Smooth muscle cell (in vitro differentiated cells): ENCODE results near the gene PKN1. TPM values are rescaled to one million over a fixed set of nuclear protein-coding genes. Genes with fewer than 3 reads are reported as not detected.

Experiments
- DNase-seq: peaks from one replicate; lab custom pipeline; 2025; ENCODE audit not compliant: unreplicated experiment; lab: John Stamatoyannopoulos, UW
- H2AFZ ChIP-seq: fragments of 200-600 bp; sonication (generic); 2 replicates; pipeline ENCODE4 v1.6.0; 2016; ENCODE audit warnings: antibody characterized with exemption, low read depth, mild to moderate bottlenecking
- H3F3A ChIP-seq: fragments of 200-600 bp; sonication (generic); 2 replicates; pipeline ENCODE4 v1.6.0; 2017; ENCODE audit warnings: antibody characterized with exemption, low read depth
- H3K27ac ChIP-seq: fragments of 200-600 bp; sonication (generic); 2 replicates; pipeline ENCODE4 v1.5.1; 2016; ENCODE audit warnings: low read depth, mild to moderate bottlenecking
- H3K27me3 ChIP-seq: fragments of 200-600 bp; sonication (generic); 2 replicates; pipeline ENCODE4 v1.6.1; 2016; ENCODE audit warnings: low read depth, mild to moderate bottlenecking
- H3K36me3 ChIP-seq: fragments of 200-600 bp; sonication (generic); 2 replicates; pipeline ENCODE4 v1.5.1; 2016; ENCODE audit warnings: low read depth
- H3K4me1 ChIP-seq: fragments of 200-600 bp; sonication (generic); 2 replicates; pipeline ENCODE4 v1.5.1; 2016; ENCODE audit warnings: low read depth
- H3K4me2 ChIP-seq: fragments of 200-600 bp; sonication (generic); 2 replicates; pipeline ENCODE4 v1.6.0; 2016; ENCODE audit warnings: mild to moderate bottlenecking
- H3K4me3 ChIP-seq: fragments of 200-600 bp; sonication (generic); 2 replicates; pipeline ENCODE4 v1.5.1; 2016; ENCODE audit warnings: mild to moderate bottlenecking
- H3K79me2 ChIP-seq: fragments of 200-600 bp; sonication (generic); 2 replicates; pipeline ENCODE4 v1.6.0; 2016; ENCODE audit warnings: low read depth, mild to moderate bottlenecking
- H3K9ac ChIP-seq: fragments of 200-600 bp; sonication (generic); 2 replicates; pipeline ENCODE4 v1.6.0; 2016; ENCODE audit warnings: low read depth
- H3K9me3 ChIP-seq: fragments of 200-600 bp; sonication (generic); replicated peaks from 2 replicates; pipeline ENCODE4 v1.5.1; 2016; ENCODE audit warnings: low read depth
- H4K20me1 ChIP-seq: fragments of 200-600 bp; sonication (generic); 2 replicates; pipeline ENCODE4 v1.6.0; 2016; ENCODE audit warnings: low read depth
- WGBS: methylation state at CpG from one replicate; pipeline ENCODE4 v1.1.7; 2016; ENCODE audit warnings: low lambda C conversion rate; 5-methylcytosine and 5-hydroxymethylcytosine counted together
- polyA plus RNA-seq: library from polyadenylated mRNA; unstranded; fragments of >200 nt; fragmentation: Nextera tagmentation; extraction: Ambion mirVana; gene quantifications from 2 replicates; pipeline ENCODE4 v1.2.1, GENCODE V29; 2016
- total RNA-seq: library from RNA; depleted of rRNA; stranded (reverse); fragments of >200 nt; gene quantifications from 2 replicates; pipeline ENCODE4 v1.2.3, GENCODE V29; 2014
- TF ChIP-seq, protein P1 (sequence below): fragments of 200-600 bp; sonication (generic); IDR thresholded peaks from 2 replicates; pipeline ENCODE4 v1.5.1; 2017; ENCODE audit warnings: borderline replicate concordance, mild to moderate bottlenecking, antibody characterized with exemption; ENCODE audit not compliant: insufficient read depth, poor library complexity, severe bottlenecking

PKN1 gene
- total and polyA plus RNA-seq, 2 experiments from 2014 or later = 28.0 to 64.8 TPM

DNA sequence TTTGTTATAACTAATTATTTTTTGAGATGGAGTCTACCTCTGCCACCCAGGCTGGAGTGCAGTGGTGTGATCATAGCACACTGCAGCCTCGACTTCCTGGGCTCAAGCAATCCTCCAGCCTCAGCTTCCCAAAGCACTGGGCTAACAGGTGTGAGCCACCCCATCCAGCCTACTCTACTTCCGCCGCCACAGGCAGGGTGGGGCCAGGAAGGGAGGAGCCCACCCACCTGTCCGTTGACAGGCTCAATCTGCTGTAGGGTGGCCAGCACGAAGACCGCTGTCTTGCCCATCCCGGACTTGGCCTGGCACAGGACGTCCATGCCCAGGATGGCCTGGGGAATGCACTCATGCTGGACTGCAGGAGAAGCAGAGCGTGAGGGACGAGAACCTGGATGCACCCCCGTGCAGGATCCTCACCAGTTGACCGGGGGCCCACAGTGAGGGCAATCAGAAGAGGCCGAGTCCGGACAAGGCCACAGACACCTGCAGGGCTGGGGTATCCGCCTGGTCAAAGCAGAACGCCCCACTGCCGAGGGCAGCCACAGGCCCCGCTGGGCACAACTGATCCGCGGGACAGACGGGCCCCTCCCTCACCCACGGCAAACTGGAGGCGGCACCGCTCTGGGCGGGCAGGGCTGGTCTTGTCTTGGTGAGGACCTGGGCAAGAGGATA is 20.6 kb upstream of the PKN1 start:
- H3K9ac ChIP-seq = no peak overlapping the region
- WGBS = 97% methylated on average over 25 of the region's 25 CpGs
- no peak overlapping the region for H3K27ac ChIP-seq
- DNase-seq = no peak
- peaks cover 59% of the 10 kb centered on the region for H3K79me2 ChIP-seq
- no peaks in the 10 kb centered on the region for H3K36me3 ChIP-seq
- H4K20me1 ChIP-seq = peaks cover 81% of the 10 kb centered on the region
- no peaks in the 10 kb centered on the region for H3K27me3 ChIP-seq
- H3F3A ChIP-seq = no peaks in the 10 kb centered on the region
- H3K4me1 ChIP-seq = peaks cover 1% of the 10 kb centered on the region
- H2AFZ ChIP-seq = no peak overlapping the region
- H3K4me3 ChIP-seq = no peak overlapping the region
- TF ChIP-seq, protein P1, sequence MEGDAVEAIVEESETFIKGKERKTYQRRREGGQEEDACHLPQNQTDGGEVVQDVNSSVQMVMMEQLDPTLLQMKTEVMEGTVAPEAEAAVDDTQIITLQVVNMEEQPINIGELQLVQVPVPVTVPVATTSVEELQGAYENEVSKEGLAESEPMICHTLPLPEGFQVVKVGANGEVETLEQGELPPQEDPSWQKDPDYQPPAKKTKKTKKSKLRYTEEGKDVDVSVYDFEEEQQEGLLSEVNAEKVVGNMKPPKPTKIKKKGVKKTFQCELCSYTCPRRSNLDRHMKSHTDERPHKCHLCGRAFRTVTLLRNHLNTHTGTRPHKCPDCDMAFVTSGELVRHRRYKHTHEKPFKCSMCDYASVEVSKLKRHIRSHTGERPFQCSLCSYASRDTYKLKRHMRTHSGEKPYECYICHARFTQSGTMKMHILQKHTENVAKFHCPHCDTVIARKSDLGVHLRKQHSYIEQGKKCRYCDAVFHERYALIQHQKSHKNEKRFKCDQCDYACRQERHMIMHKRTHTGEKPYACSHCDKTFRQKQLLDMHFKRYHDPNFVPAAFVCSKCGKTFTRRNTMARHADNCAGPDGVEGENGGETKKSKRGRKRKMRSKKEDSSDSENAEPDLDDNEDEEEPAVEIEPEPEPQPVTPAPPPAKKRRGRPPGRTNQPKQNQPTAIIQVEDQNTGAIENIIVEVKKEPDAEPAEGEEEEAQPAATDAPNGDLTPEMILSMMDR = no peak
- no peaks in the 10 kb centered on the region for H3K9me3 ChIP-seq
- no peak overlapping the region for H3K4me2 ChIP-seq

DNA sequence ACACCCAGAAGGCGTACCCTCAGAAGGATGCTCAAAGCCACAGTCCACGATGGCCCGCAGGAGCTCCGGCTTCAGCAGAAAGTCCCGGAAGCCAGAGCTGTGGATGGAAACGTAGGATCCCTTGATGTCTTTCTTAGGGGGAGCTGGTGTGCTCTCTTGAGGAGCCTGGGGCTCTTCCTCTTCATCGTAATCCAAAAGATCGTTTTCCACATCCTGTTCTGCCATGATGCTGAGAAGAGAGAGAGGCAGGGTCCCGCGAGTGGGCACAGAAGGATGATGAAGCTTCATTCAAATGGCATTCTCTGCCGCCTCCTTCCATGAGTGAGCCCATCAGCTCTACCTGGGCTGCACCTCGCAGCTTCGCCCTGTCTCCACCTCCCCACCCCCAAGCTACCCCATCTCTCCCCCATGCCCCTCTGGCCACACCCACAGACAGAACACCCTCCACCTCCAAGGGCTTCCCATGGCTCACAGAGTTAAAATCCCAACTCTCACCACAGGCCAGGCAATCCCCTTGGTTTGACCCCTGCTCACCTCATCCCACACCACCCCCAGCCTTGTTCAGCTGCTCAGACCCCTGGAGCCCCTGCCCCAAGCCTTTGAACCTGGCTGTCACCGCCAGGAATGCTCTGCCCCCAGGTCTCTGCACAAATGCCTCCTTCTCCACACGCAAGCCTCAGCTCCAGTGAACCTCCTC is 20.0 kb upstream of the PKN1 start:
- Histone ChIP-seq H4K20me1 (peaks cover 88% of the 10 kb centered on the region), H3K27me3 (no peaks in the 10 kb centered on the region), H2AFZ (no peak overlapping the region), H3F3A (no peaks in the 10 kb centered on the region), H3K79me2 (peaks cover 66% of the 10 kb centered on the region), H3K27ac (no peak overlapping the region), H3K9me3 (no peaks in the 10 kb centered on the region), H3K4me3 (no peak overlapping the region), H3K9ac (no peak overlapping the region), H3K4me1 (peaks cover 8% of the 10 kb centered on the region), H3K36me3 (no peaks in the 10 kb centered on the region), H3K4me2 (no peak overlapping the region)
- DNase-seq = no peak
- WGBS = 93% methylated on average over 15 of the region's 15 CpGs
- TF ChIP-seq, protein P1 = no peak

DNA sequence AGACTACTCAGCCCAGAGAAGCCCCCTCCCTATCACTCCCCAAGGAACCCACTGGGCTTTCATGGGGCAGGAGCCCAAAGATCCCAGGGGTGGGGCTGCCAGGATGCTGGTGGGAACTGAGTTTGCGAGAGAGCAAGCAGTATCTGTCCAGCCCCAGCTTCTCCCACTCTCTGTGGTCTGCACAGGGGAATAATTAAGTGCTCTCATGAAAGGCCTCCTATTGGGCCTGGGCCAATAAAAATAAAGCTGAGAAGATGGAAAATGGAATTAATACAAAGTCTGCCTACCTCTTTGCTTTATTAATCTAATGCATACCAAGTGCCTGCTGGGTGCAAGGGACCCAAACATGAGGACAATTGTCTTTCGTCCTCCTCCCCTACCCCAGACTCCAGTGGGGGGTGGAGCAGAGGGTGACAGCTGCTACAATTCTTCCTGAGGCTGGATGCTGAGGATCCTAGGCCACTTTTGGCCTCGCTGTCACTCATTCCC is 19.4 kb upstream of the PKN1 start:
- TF ChIP-seq, protein P1 = no peak
- peaks cover 94% of the 10 kb centered on the region for H4K20me1 ChIP-seq
- no peaks in the 10 kb centered on the region for H3F3A ChIP-seq
- H3K79me2 ChIP-seq = peaks cover 72% of the 10 kb centered on the region
- 73% methylated on average over 3 of the region's 3 CpGs for WGBS
- H3K9me3 ChIP-seq = no peaks in the 10 kb centered on the region
- no peak overlapping the region for H3K9ac ChIP-seq
- DNase-seq = no peak
- H2AFZ ChIP-seq = no peak overlapping the region
- no peak overlapping the region for H3K4me2 ChIP-seq
- peaks cover 10% of the 10 kb centered on the region for H3K4me1 ChIP-seq
- H3K4me3 ChIP-seq = no peak overlapping the region
- no peaks in the 10 kb centered on the region for H3K36me3 ChIP-seq
- no peaks in the 10 kb centered on the region for H3K27me3 ChIP-seq
- no peak overlapping the region for H3K27ac ChIP-seq
